Activated naive CD4-positive, alpha-beta T cell treated with anti-CD3 and anti-CD28 coated beads, Interleukin-2, amount 10 ng/mL, durations not matched to agents 5 hours and 36 hours (primary cell): ENCODE results near the gene NRDC. TPM values are rescaled to one million over a fixed set of nuclear protein-coding genes. Genes with fewer than 3 reads are reported as not detected.

Experiments
- microRNA-seq: library from miRNA; unstranded; fragments of <30 nt; microRNA quantifications from one replicate; pipeline ENCODE4 v1.2.0, GENCODE V29; 2022; ENCODE audit warnings: borderline microRNAs expressed, borderline replicate concordance
- total RNA-seq, 2 experiments: library from RNA; stranded (reverse); gene quantifications; one replicate each; pipeline ENCODE4 v1.2.3, GENCODE V29; 2021

The NRDC gene, protein sequence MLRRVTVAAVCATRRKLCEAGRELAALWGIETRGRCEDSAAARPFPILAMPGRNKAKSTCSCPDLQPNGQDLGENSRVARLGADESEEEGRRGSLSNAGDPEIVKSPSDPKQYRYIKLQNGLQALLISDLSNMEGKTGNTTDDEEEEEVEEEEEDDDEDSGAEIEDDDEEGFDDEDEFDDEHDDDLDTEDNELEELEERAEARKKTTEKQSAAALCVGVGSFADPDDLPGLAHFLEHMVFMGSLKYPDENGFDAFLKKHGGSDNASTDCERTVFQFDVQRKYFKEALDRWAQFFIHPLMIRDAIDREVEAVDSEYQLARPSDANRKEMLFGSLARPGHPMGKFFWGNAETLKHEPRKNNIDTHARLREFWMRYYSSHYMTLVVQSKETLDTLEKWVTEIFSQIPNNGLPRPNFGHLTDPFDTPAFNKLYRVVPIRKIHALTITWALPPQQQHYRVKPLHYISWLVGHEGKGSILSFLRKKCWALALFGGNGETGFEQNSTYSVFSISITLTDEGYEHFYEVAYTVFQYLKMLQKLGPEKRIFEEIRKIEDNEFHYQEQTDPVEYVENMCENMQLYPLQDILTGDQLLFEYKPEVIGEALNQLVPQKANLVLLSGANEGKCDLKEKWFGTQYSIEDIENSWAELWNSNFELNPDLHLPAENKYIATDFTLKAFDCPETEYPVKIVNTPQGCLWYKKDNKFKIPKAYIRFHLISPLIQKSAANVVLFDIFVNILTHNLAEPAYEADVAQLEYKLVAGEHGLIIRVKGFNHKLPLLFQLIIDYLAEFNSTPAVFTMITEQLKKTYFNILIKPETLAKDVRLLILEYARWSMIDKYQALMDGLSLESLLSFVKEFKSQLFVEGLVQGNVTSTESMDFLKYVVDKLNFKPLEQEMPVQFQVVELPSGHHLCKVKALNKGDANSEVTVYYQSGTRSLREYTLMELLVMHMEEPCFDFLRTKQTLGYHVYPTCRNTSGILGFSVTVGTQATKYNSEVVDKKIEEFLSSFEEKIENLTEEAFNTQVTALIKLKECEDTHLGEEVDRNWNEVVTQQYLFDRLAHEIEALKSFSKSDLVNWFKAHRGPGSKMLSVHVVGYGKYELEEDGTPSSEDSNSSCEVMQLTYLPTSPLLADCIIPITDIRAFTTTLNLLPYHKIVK
- total RNA-seq = 100 to 1,000 TPM; 157 to 160 TPM

DNA sequence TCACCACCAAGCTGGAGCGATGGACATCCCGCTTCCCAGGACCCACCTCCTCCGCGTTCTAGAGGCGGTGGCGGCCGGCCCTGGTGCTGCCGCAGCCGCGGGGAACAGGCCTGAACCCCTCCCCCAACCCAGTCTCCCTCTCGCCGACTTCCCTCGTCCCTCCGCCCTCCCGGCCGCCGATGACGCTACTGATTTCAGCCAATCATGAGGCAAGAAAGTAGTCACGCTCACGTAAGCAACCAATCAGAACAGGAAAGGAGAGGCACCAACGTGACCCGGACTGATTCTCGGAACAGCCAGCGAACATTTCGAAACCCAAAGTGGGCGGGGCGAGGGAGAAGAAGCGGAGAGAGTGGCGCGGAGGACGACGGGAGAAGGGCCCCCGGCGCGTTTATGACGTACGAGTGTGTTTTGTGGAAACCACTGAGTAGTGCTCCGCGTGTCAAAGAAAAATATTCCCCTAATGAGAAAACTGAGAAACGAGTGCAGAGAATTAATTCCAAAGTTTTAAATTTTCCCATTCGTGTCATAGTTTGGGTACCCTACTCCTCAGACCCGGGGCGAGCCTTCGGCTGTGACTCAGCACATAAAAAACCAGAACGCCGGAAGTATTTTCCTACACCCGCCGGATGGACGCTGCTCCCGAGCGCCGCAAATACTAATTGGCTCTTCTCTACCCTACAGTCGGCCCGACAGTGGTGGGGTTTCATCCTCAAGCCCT lies at the start of gene NRDC:
NRDC (minus strand) TSS at position 112 of the 721 bp plus-strand sequence. CDS start 112 bp downstream, outside the sequence.

Small RNA genes lying within 50 kb of the gene (microRNA-seq; reads per million reads assigned to microRNA genes)
- not detected for gene MIR761

Other genes with a start within 250 kb of the NRDC start
- gene RAB3B, start 112.0 kb upstream of the NRDC start, total RNA-seq = under 1 TPM; 0.07 to 0.08 TPM
- gene KTI12, start 155.1 kb upstream of the NRDC start, total RNA-seq = 10 to 100 TPM; 11.6 to 12.4 TPM
- gene TXNDC12, start 176.5 kb upstream of the NRDC start, total RNA-seq = 10 to 100 TPM; 44.7 to 45.8 TPM
- gene BTF3L4, start 177.6 kb upstream of the NRDC start, total RNA-seq = 10 to 100 TPM; 37.3 to 37.5 TPM